Measurements from ENCODE around the gene KDELR3.

DNA sequence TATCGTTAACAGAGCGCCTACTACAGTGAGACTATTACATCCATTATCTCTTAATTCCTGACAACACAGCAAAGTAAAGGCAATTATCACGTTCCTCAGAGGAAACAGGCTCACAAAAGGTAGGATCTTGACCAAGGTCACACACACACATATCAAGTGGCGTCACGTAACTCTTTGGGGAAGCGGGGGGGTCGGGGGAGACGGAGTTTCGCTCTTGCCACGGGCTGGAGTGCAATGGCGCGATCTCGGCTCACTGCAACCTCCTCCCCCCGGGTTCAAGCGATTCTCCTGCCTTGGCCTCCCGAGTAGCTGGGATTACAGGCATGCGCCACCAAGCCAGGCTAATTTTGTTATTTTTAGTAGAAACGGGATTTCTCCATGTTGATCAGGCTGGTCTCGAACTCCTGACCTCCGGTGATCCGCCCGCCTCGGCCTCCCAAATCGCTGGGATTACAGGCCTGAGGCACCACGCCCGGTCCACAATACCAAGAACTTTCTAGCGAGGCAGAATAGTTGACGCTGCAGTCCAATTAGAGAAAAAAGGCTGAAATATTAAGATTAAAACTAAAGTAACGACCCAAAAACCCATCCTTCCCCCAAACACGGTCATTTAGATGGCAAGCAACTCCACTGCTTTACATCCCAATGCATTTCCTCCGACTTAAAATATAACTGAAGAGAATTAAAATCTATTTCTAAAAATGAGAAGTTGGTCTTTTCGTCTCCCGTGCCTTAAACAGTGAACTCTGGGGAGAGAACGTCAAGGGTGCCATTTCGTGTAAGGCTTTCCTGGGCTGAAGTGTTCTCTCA, 37.0 kb downstream of the KDELR3 start:
- TF ChIP-seq, protein P1, sequence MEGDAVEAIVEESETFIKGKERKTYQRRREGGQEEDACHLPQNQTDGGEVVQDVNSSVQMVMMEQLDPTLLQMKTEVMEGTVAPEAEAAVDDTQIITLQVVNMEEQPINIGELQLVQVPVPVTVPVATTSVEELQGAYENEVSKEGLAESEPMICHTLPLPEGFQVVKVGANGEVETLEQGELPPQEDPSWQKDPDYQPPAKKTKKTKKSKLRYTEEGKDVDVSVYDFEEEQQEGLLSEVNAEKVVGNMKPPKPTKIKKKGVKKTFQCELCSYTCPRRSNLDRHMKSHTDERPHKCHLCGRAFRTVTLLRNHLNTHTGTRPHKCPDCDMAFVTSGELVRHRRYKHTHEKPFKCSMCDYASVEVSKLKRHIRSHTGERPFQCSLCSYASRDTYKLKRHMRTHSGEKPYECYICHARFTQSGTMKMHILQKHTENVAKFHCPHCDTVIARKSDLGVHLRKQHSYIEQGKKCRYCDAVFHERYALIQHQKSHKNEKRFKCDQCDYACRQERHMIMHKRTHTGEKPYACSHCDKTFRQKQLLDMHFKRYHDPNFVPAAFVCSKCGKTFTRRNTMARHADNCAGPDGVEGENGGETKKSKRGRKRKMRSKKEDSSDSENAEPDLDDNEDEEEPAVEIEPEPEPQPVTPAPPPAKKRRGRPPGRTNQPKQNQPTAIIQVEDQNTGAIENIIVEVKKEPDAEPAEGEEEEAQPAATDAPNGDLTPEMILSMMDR (conservative IDR thresholded peaks at IDR 0.05; ENCODE audit: low read length): no peak; the same call in 1 of the 2 replicates
- no peak for TF ChIP-seq EZH2phosphoT487 (IDR thresholded peaks at IDR 0.05; ENCODE audit: borderline replicate concordance, low read depth, low read length)

Data from OCI-LY7 (cell line).